HepG2 (cell line): ENCODE results near the gene ABCA3. TPM values are rescaled to one million over a fixed set of nuclear protein-coding genes. Genes with fewer than 3 reads are reported as not detected.

ENCODE experiments used
- ELK4 ChIP-seq: sonication (generic); formaldehyde crosslinking; IDR thresholded peaks from 2 replicates; pipeline ENCODE4 v1.9.0; 2021; ENCODE audit warnings: missing genetic modification reagents, borderline replicate concordance
- GABPA ChIP-seq, 2 experiments: IDR thresholded peaks; 2 replicates each; pipeline ENCODE4 v1.6.1; 2011 to 2016; ENCODE audit warnings: low read depth in 2 of 2, low read length in 1 of 2, missing biosample characterization in 1 of 2, missing genetic modification characterization in 1 of 2
- HNRNPL ChIP-seq: fragments of 200-400 bp; formaldehyde crosslinking; IDR thresholded peaks from 2 replicates; pipeline ENCODE4 v1.6.1; 2017; ENCODE audit warnings: mild to moderate bottlenecking, low read depth, low read length
- KDM2A ChIP-seq: sonication (generic); formaldehyde crosslinking; IDR thresholded peaks from 2 replicates; pipeline ENCODE4 v1.4.0; 2020; ENCODE audit warnings: low read depth, missing genetic modification reagents, borderline replicate concordance
- MZF1 ChIP-seq: sonication (generic); formaldehyde crosslinking; IDR thresholded peaks from 2 replicates; pipeline ENCODE4 v1.8.1; 2023; ENCODE audit warnings: mild to moderate bottlenecking, missing genetic modification reagents, borderline replicate concordance
- SMARCE1 ChIP-seq: fragments of 450-650 bp; IDR thresholded peaks from 2 replicates; pipeline ENCODE4 v1.6.1; 2017; ENCODE audit warnings: borderline replicate concordance
- ZBTB40 ChIP-seq, 2 experiments: fragments of 450-650 bp in 1 of 2; sonication (generic) in 1 of 2; formaldehyde crosslinking in 1 of 2; IDR thresholded peaks; 2 replicates each; pipeline versions ENCODE4 v1.6.1 to v1.8.0; 2016 to 2022; ENCODE audit warnings: antibody characterized with exemption in 1 of 2, mild to moderate bottlenecking in 1 of 2, missing genetic modification reagents in 1 of 2
- polyA plus RNA-seq, 8 experiments: library from polyadenylated mRNA; depleted of rRNA in 3 of 8; stranded (reverse) in 7 of 8; unstranded in 1 of 8; fragments of >200 nt; fragmentation: Illumina TruSeq in 4 of 8; extraction: Trizol in 4 of 8; gene quantifications; 2 replicates each; pipeline versions ENCODE4 v1.2.1 to v1.2.3, GENCODE V29; 2011 to 2016; ENCODE audit warnings: low read depth in 4 of 8, missing spikeins in 1 of 8, mixed read lengths in 1 of 8; ENCODE audit not compliant: insufficient read depth in 1 of 8
- total RNA-seq, 5 experiments: library from RNA; depleted of rRNA; stranded (reverse); fragments of >200 nt; fragmentation: Illumina TruSeq; extraction: Trizol; gene quantifications; 2 replicates each; pipeline ENCODE4 v1.2.3, GENCODE V29; 2016; ENCODE audit warnings: low read depth in 1 of 5
- TF ChIP-seq, protein P1 (sequence below), 2 experiments: sonication (generic) in 1 of 2; formaldehyde crosslinking in 1 of 2; IDR thresholded peaks; 2 replicates each; pipeline versions ENCODE4 v1.4.0 to v1.6.1; 2016 to 2020; ENCODE audit warnings: borderline replicate concordance in 1 of 2, low read depth in 1 of 2, mild to moderate bottlenecking in 1 of 2, missing genetic modification reagents in 1 of 2

Gene ABCA3
- total and polyA plus RNA-seq, 2 of the 13 experiments (the other 11 are each of a cell fraction or from before 2014, with no cell fraction given) = 0.60 to 1.5 TPM

DNA sequence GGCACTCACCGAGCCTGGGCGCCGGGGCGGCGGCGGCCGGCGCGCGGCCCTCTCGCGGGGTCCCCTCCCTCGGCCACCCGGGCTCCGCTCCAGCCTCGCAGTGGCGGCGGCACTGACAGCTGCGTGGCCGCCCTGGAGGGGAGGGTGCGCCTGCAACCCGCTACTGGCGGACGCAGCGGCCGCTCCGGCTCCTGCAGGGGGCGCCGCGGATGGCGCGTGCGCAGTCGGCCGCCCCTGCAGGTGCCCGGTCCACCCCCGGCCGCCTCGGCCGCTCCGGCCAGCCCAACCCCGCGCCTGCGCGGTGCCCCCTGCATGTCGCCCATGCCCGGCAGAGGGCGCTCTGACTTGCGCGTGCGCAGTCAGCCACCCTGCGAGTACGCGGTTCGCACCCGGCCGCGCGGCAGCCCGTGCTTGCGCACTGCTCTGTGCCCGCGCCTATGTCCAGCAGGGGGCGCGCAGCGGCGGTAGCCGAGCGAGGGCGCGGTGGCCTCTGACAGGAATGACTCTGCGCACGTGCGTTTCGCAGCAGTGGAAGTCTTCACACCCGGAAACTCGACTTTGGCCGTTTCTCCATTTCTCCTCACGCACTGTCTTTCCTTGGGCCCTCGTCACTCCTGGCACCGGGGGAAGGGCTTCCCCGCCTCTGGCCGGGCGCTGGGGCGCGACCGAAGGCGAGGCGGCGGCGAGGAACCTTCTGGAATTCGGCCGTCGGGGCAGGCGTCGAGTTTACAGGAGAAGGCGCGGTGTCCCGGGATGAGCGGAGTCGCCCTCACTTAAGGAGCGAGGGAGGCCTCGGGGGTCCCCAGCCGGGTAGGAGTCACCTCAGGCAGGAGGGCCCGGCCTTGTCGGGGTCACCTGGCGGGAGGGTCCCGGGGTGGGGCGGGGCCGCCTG lies at the start of gene ABCA3 (continued):
- TF ChIP-seq ZBTB40 (IDR thresholded peaks at IDR 0.05) (no peak), ZBTB40 (CRISPR knock-in tag; IDR thresholded peaks at IDR 0.05) (peak; percentile 89), GABPA (IDR thresholded peaks at IDR 0.05; ENCODE audit: low read depth, low read length) (no peak), GABPA (CRISPR knock-in tag; IDR thresholded peaks at IDR 0.05; ENCODE audit: low read depth) (no peak), SMARCE1 (no peak), MZF1 (0 out of 2 replicates have a peak, but pooled peaks have one; percentile 83), KDM2A (CRISPR knock-in tag) (peak; percentile 97), HNRNPL (0 out of 2 replicates have a peak, but pooled peaks have one; percentile 26), ELK4 (CRISPR knock-in tag) (peak; percentile 86; the same call in 1 of the 2 replicates)
- TF ChIP-seq, protein P1, sequence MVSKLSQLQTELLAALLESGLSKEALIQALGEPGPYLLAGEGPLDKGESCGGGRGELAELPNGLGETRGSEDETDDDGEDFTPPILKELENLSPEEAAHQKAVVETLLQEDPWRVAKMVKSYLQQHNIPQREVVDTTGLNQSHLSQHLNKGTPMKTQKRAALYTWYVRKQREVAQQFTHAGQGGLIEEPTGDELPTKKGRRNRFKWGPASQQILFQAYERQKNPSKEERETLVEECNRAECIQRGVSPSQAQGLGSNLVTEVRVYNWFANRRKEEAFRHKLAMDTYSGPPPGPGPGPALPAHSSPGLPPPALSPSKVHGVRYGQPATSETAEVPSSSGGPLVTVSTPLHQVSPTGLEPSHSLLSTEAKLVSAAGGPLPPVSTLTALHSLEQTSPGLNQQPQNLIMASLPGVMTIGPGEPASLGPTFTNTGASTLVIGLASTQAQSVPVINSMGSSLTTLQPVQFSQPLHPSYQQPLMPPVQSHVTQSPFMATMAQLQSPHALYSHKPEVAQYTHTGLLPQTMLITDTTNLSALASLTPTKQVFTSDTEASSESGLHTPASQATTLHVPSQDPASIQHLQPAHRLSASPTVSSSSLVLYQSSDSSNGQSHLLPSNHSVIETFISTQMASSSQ (IDR thresholded peaks at IDR 0.05; ENCODE audit: low read depth) = no peak
- TF ChIP-seq, protein P1 (CRISPR knock-in tag; IDR thresholded peaks at IDR 0.05; ENCODE audit: borderline replicate concordance) = peak; percentile 80
